Esophagus muscularis mucosa (tissue), 4 donors: ENCODE measurements around the gene SH2D7. TPM values are rescaled to one million over a fixed set of nuclear protein-coding genes. Genes with fewer than 3 reads are reported as not detected.

Source experiments
- DNase-seq: peaks from one replicate; pipeline ENCODE4 v3.0.0-alpha.2; 2017; ENCODE audit errors: extremely low spot score
- H3K27ac ChIP-seq, 4 donors: fragments of 200-600 bp; sonication (generic); replicated peaks in 1 of 4; 1 replicate in 3 of 4; 2 replicates in 1 of 4; pipeline ENCODE4 v1.5.1; 2016 to 2019; ENCODE audit warnings: mild to moderate bottlenecking in 1 of 4
- H3K27me3 ChIP-seq, 4 donors: fragments of 200-600 bp; sonication (generic); one replicate each; pipeline versions ENCODE4 v1.5.1 to v1.6.0; 2016 to 2019
- H3K36me3 ChIP-seq, 4 donors: fragments of 200-600 bp; sonication (generic); one replicate each; pipeline ENCODE4 v1.5.1; 2016 to 2019
- H3K4me1 ChIP-seq, 4 donors: fragments of 200-600 bp; sonication (generic); one replicate each; pipeline ENCODE4 v1.5.1; 2016 to 2019
- H3K4me3 ChIP-seq, 4 donors: fragments of 200-600 bp; sonication (generic); 1 replicate in 2 of 4; 2 replicates in 2 of 4; pipeline ENCODE4 v1.5.1; 2016 to 2019; ENCODE audit warnings: mild to moderate bottlenecking in 4 of 4, moderate library complexity in 1 of 4
- H3K9me3 ChIP-seq, 4 donors: fragments of 200-600 bp; sonication (generic); 1 replicate in 3 of 4; 2 replicates in 1 of 4; pipeline ENCODE4 v1.5.1; 2016 to 2019
- EP300 ChIP-seq: sonication (generic); formaldehyde crosslinking; IDR thresholded peaks from one replicate; pipeline ENCODE4 v1.6.1; 2017; ENCODE audit warnings: antibody characterized with exemption
- POLR2A ChIP-seq: fragments of 450-650 bp; IDR thresholded peaks from one replicate; pipeline ENCODE4 v1.6.1; 2017; ENCODE audit warnings: antibody characterized with exemption, moderate library complexity, mild to moderate bottlenecking, low read depth
- POLR2AphosphoS5 ChIP-seq, 2 donors: sonication (generic); formaldehyde crosslinking; IDR thresholded peaks; one replicate each; pipeline ENCODE4 v1.6.1; 2017; ENCODE audit warnings: antibody characterized with exemption in 2 of 2
- WGBS: methylation state at CpG from one replicate; pipeline ENCODE4 v1.1.5; 2018; 5-methylcytosine and 5-hydroxymethylcytosine counted together
- intact Hi-C: fragments of 100-400 bp; cut with DNase I; formaldehyde crosslinking; loops from one replicate; pipeline ENCODE4 v1.15.1; 2023
- total RNA-seq, 4 donors: library from RNA; depleted of rRNA; stranded (reverse); fragments of >200 nt; gene quantifications; one replicate each; pipeline versions ENCODE4 v1.1.0 to v1.2.1, GENCODE V29; 2016
- TF ChIP-seq, protein P1 (sequence below), 3 experiments: fragments of 200-600 bp in 2 of 3; fragments of 450-650 bp in 1 of 3; sonication (generic) in 2 of 3; IDR thresholded peaks; one replicate each; pipeline ENCODE4 v1.5.1; 2017 to 2019; ENCODE audit warnings: antibody characterized with exemption in 3 of 3, mild to moderate bottlenecking in 2 of 3, moderate library complexity in 1 of 3

Gene SH2D7
- total RNA-seq, 4 donors from 2014 or later = not detected

DNA sequence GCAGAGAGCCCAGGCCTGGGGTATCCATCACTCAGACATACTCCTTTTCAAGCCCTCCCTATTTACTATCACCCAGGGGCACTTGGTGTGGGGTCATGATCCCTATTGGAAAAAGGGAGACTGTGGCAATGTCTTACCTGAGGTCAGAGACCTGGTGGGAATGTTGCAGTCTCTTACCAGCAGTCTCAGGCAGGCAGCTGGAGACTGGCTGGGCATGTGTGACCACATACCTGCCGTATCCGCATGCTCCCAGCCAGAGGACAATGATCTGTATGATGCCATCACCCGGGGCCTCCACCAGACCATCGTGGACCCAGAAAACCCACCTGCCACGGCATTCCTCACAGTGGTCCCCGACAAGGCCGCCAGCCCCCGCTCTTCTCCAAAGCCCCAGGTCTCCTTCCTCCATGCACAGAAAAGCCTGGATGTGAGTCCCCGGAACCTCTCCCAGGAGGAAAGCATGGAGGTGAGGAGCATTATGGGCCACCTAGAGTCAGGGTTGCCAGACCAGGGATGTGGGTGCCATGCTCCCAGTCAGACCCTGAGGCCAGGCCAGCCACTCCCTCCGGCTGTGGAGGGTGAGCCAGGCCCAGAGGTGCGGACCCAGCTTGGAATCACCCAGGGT is 5.9 kb downstream of the SH2D7 start:
- no peak for DNase-seq
- WGBS = 89% methylated on average over 5 of the region's 11 CpGs
- Histone ChIP-seq H3K36me3 (no peaks in the 10 kb centered on the region), H3K4me3 (no peak overlapping the region), H3K4me1 (peaks cover 6 to 11% (median 8%) of the 10 kb centered on the region in 4 donors), H3K27ac (no peak overlapping the region), H3K27me3 (no peaks in the 10 kb centered on the region), H3K9me3 (no peaks in the 10 kb centered on the region)
- no peak for TF ChIP-seq EP300
- TF ChIP-seq, protein P1, sequence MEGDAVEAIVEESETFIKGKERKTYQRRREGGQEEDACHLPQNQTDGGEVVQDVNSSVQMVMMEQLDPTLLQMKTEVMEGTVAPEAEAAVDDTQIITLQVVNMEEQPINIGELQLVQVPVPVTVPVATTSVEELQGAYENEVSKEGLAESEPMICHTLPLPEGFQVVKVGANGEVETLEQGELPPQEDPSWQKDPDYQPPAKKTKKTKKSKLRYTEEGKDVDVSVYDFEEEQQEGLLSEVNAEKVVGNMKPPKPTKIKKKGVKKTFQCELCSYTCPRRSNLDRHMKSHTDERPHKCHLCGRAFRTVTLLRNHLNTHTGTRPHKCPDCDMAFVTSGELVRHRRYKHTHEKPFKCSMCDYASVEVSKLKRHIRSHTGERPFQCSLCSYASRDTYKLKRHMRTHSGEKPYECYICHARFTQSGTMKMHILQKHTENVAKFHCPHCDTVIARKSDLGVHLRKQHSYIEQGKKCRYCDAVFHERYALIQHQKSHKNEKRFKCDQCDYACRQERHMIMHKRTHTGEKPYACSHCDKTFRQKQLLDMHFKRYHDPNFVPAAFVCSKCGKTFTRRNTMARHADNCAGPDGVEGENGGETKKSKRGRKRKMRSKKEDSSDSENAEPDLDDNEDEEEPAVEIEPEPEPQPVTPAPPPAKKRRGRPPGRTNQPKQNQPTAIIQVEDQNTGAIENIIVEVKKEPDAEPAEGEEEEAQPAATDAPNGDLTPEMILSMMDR (IDR thresholded peaks at IDR 0.05) = no peak
- TF ChIP-seq POLR2AphosphoS5 (IDR thresholded peaks at IDR 0.05) = no peak
- TF ChIP-seq POLR2A = no peak
- intact Hi-C loops = no loop called here

GRCh38 chr15:78100886-78101285 is 8.5 kb downstream of the SH2D7 start:
- Histone ChIP-seq H3K9me3 (no peaks in the 10 kb centered on the region), H3K36me3 (no peaks in the 10 kb centered on the region), H3K27me3 (no peaks in the 10 kb centered on the region), H3K4me3 (no peak overlapping the region), H3K4me1 (no peaks in the 10 kb centered on the region), H3K27ac (no peak overlapping the region)
- DNase-seq = no peak
- intact Hi-C loops = no loop called here
- TF ChIP-seq POLR2AphosphoS5 (IDR thresholded peaks at IDR 0.05) (no peak), EP300 (no peak), POLR2A (no peak)
- TF ChIP-seq, protein P1 (IDR thresholded peaks at IDR 0.05) = no peak
- no CpG with 5 or more reads among the region's 2 CpGs for WGBS

DNA sequence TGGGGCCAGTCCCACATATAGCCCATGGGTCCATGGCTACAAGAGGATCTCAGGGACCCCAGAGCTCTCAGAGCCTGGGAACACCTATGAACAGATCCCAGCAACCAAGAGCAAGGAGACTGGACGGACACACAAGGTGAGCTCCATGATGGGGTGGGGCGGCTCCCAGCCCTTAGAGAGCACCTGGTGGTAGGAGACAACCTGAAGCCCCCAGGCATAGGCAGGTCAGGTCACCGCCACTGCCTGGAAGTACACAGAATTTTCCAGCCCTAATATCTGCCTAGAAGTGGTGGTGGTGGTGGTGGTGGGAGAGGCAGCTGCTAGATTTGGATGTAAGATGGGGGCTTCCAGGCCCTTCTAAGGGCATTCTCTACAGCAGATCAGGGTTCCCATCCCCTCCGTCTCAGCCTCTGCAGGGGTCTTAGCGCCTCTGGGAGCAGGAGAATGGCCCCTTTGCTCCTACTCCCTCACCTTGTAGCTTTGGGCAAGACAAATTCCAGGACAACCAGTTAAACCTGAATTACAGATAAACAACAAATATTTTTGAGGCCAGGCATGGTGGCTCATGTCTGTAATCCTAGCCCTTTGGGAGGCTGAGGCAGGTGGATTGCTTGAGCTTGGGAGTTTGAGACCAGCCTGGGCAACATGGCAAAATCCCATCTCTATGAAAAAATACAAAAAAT is 9.2 kb downstream of the SH2D7 start:
- intact Hi-C loops = no loop called here
- no peak overlapping the region for H3K27ac ChIP-seq

DNA sequence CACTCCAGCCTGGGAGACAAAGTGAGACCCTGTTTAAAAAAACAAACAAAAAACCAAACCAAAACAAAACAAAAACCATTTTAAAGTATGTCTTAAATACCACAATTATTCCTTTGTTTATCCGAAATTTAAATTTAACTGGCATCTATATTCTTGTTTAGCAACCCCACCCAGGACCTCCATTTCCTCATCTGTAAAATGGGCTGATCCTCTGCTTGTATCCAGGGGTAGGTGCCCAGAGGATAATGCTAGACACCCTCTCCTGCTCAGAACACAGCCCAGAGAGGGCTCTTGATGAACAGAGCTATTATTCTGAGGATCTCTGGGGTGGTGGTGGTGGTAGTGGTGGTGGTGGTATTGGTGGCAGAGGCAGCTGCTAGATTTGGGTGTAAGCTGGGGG is 9.8 kb downstream of the SH2D7 start:
- DNase-seq = no peak
- Histone ChIP-seq H3K27me3 (no peaks in the 10 kb centered on the region), H3K36me3 (no peaks in the 10 kb centered on the region), H3K4me1 (no peaks in the 10 kb centered on the region), H3K9me3 (no peaks in the 10 kb centered on the region), H3K4me3 (no peak overlapping the region), H3K27ac (no peak overlapping the region)
- intact Hi-C loops = no loop called here
- WGBS = 83% methylated on average over 1 of the region's 1 CpG
- TF ChIP-seq, protein P1 (IDR thresholded peaks at IDR 0.05) = no peak
- TF ChIP-seq POLR2AphosphoS5 (IDR thresholded peaks at IDR 0.05) (no peak), EP300 (no peak), POLR2A (no peak)

More for the DNA sequence above, 9.2 kb downstream of the SH2D7 start:
- 93% methylated on average over 5 of the region's 5 CpGs for WGBS
- Histone ChIP-seq H3K4me1 (no peaks in the 10 kb centered on the region), H3K4me3 (no peak overlapping the region), H3K36me3 (no peaks in the 10 kb centered on the region), H3K9me3 (no peaks in the 10 kb centered on the region), H3K27me3 (no peaks in the 10 kb centered on the region)
- TF ChIP-seq POLR2A (no peak), POLR2AphosphoS5 (IDR thresholded peaks at IDR 0.05) (no peak)
- TF ChIP-seq, protein P1 (IDR thresholded peaks at IDR 0.05) = no peak
- DNase-seq = no peak
